Upper lobe of left lung (tissue), 4 donors: Measurements from ENCODE around the gene TUBB.

ENCODE experiments used
- CTCF ChIP-seq, 6 experiments: fragments of 450-650 bp in 4 of 6; fragments of 200-600 bp in 2 of 6; sonication (generic) in 2 of 6; IDR thresholded peaks; one replicate each; pipeline ENCODE4 v1.5.1; 2016 to 2019; ENCODE audit warnings: antibody characterized with exemption in 6 of 6
- POLR2A ChIP-seq, 4 donors: fragments of 450-650 bp; IDR thresholded peaks; one replicate each; pipeline ENCODE4 v1.5.1; 2016 to 2017; ENCODE audit warnings: antibody characterized with exemption in 4 of 4, mild to moderate bottlenecking in 2 of 4
- POLR2AphosphoS5 ChIP-seq, 2 donors: sonication (generic); formaldehyde crosslinking; IDR thresholded peaks; one replicate each; pipeline ENCODE4 v1.5.1; 2017; ENCODE audit warnings: antibody characterized with exemption in 2 of 2

- TF ChIP-seq CTCF (IDR thresholded peaks at IDR 0.05) = no peak
- no peak for TF ChIP-seq POLR2A (IDR thresholded peaks at IDR 0.05)
- TF ChIP-seq POLR2AphosphoS5 (IDR thresholded peaks at IDR 0.05) = no peak
These were observed 40.4 kb downstream of the TUBB start for GRCh38 chr6:30760549-30760948.
